NCI-H1048 (cell line): ENCODE data around the gene MROH9.

Experiments
- DNase-seq: peaks from one replicate; lab custom pipeline; 2025; lab: John Stamatoyannopoulos, UW

Gene MROH9

DNA sequence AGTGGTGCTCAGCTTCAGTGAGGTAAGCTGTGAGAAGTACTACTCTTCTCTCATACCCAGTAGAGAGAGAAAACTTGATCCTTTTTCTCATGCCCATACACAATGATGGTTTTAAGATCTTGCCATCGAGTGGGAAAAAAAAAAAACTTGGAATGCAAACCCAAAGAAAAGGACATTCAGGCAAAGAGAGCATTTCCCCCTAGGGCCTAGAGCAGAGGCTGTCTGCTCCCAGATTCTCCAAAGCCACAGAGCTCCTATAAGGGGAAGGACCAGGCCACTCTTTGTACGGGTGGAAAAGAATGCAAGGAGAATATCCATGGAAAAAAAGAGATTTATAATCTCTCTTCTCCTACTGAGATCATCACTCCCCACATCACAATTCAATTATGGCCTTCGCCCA, 34.9 kb downstream of the MROH9 start:
- no peak for DNase-seq

DNA sequence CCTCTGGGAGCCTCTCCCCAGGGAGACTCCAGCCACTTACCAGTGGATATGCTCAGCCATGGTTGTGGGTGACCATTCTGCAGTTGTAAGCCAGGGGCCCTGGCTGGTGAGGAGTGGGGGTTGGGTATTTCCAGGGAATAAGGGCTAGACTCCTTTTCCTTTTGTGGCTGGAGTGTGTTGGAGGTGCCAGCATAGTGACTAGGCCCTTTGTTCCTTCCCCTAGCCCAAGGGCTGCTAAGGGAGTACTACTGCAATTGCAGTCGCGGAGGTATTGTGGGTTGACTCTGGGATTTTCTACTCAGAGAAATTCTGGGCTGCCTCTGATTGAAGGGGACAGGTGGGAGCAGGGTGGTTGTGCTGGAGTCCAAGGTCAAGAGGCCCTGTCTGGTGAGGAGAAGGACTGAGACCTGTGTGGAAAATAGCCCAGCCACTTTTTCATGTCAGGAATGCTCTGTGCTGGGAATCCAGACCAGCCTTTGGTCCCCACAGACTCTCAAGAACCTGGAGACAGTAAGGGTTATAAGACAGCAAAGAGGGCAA, 43.1 kb downstream of the MROH9 start:
- no peak for DNase-seq

DNA sequence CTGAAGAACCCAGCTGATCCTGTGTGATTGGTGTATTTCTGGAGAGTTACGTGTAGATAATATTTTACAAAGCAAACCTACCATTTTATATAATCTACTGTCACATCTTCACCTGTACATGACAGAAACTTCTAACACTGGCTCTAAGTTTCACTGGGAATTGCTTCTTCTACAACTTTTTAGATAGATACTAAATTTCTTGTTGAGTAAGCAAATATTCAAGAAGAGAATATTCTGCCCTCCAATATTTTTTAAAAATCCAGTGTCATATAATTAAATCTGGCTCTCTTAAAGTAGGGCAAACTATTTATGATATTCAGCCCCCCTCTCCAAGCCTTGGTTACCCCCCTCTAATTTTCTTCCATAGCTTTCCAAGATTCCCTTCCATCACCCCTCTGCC, 50.1 kb downstream of the MROH9 start:
- no peak for DNase-seq

DNA sequence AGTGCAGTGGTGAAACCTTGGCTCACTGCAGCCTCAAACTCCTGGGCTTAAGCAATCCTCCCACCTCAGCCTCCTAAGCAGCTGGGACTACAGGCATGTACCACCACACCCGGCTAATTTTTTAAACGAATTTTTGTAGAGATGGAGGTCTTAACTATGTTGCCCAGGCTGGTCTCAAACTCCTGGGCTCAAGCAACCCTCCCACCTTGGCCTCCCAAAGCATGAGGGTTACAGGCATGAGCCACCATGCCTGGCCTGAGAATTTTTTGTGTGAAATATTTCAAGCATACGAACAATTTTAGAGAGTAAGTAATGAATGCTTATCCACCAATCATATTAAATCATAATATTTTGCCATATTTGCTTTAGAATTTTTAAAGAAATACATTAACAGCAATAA, 51.6 kb downstream of the MROH9 start:
- DNase-seq, result no peak

DNA sequence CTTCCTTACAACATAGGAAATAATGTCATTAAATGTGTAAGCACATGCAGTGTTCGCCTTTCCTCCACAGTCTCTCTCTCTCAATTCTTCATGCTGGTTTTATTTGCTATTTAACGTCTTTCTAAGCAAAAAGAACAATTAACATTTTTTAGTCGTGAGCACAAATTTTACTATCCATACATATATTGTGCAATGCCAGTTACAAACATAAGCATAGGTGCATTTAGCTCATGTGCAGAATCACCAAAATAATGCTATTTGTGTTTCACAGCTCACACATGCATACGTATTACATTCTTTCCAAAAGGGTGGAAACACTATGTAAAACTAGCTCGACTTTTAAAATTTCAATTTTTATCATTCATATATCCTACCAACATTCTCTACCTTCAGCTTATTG, 52.1 kb downstream of the MROH9 start:
- no peak for DNase-seq

DNA sequence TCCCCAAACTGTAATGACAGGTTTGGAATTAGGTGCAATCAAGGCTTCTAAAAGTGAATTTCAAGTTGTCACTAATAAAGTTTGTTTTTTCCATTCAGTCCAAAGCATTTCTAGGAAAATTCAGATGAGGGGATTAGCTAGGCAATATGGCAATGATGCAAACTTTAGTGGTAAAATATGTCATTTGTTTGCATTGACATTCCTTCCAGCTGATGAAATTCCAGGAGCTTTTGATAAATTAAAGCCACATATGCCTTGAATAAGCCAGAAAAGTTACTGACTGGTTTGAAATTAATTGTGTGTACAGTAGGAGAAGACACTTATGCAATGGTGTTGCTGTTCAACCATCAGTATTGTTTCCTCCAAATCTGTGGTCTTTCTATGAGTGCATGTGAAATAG, 57.8 kb downstream of the MROH9 start:
- DNase-seq, result no peak

DNA sequence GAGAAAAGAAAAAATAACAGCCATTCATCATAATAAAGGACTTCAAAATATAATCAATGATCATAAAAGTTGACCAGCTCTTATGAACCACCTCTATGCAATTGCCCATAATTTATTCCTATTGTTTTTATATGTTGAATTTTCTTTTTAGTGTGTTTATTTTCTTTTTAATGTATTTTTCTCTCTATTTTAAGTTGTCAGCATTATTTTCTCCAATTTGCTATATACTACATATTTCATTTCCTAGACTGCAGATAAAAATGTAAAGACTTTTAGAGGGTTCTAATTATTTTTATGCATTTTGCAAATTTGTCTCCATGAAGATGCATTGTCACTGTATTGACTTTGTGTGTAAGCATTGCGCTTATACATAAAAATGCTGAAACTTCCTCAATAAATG, 58.4 kb downstream of the MROH9 start:
- DNase-seq, result no peak

DNA sequence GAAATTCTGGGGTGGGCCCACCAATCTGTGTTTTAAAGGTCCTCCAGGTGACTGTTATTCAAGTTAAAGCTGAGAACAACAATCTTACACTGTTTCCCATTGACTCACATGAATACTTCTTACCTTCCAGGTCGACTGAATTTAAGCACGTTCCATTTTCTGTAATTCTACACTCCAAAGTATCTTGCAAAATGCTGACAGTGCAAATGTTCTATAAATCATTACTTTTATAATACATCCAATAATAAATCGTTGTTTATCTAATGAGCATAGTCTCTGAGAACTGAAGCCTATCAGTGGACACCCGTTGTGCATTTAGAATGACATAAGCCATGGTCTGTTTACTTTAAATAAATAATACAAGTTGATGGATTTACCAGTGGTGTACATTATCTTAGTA, 79.5 kb downstream of the MROH9 start:
- DNase-seq, result no peak

DNA sequence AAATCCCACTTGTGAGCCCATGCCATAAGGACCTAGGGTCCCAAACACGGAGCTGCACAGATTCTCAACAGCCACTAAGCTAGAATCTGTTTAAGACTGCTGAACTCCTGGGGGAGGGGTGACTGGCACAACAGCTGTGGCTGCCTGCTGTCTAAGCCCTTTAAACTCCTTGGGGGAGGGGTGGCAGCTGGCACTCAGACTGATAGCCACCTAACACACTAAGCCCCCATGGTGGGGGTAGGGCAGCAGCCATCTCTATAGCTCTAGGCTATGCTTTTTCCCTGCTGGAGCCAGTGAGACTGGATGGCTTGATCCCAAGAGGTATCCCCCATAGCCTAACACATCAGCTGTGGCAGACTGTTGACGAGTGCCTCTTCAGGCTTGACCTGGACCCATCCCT, 82.1 kb downstream of the MROH9 start:
- no peak for DNase-seq

DNA sequence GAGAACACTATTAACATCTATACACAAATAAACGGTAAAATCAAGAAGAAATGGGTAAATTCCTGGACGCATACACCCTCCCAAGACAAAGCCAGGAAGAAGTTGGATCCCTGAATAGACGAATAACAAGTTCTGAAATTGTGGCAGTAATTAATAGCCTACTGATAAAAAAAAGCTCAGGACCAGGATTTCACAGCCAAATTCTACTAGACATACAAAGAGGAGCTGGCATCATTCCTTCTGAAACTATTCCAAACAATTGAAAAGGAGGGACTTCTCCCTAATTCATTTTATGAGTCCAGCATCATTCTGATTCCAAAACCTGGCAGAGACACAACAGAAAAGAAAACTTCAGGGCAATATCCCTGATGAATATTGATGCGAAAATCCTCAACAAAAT, 84.6 kb downstream of the MROH9 start:
- no peak for DNase-seq

DNA sequence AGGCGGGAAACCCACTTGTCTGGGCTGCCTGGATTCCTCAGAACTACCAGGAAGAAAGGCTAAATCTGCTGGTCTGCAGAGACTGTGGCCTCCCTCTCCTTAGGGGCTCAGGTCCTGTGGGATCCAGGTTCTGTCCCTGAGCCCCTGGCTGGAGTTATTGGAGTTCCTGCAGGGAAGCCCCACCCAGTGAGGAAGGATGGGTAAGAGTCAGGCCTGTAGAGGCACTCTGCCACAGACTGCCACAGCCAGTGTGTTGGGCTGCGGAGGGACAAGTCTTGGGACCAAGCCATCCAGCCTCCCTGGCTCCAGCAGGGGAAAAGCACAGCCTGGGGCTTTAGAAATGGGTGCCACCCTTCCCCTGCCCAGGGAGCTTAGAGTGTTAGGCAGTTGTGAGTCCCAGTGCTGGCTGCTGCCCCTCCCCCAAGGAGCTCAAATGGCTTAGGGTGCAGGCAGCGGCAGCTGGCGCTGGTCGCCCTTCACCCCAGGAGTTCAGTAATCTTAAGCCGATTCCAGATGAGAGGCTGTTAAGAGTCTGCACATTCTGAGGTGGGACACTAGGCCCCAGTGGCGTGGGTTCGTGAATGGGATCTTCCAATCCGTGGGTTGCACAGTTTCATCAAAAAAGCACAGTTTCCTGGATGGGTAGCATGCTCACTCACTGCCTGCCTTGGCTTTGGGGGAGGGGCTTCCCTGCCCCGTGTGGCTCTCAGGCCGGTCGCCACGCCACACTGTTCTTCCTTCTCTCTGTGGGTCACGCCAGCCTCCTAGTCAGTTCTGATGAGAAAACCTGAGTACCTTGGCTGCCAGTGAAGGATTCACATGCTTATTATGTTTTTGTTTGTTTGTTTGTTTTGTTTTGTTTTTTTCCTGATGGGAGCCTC, 97.7 kb downstream of the MROH9 start:
- DNase-seq, result no peak

DNA sequence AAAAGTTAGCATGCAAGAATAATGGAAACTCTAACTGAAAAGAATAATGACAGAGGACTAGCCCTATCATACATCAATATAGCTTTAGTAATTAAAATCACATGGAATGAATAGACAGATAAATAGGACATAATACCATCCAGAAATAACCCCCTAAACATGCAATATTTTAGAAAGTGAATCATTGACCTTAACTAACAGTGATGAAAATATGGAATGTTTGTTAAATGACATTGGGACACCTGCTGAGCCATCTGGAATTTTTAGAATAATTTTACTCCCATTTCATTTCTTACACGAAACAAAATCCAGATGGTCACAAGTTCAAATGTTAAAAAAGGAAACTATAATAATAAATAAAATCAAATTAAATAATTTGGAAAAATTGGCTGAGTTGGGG, 102.3 kb downstream of the MROH9 start:
- no peak for DNase-seq

DNA sequence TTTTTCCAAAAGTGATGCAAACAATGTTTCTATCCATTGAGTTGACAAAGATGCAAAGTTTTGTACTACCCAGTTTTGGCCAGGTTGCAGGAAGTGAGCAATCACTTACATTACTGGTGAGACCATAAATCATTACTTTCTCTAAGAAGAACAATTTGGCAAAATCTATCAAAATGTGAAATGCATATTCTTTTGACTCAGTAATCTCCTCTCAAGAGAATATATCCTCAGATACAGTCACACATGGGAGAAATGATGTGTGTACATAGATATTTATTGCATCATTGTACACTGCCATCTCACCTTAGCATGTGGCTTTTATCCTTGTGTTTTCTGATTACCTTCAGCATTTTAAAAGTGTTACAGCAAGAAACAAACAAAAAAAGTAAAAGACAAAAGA, 103.0 kb downstream of the MROH9 start:
- no peak for DNase-seq

DNA sequence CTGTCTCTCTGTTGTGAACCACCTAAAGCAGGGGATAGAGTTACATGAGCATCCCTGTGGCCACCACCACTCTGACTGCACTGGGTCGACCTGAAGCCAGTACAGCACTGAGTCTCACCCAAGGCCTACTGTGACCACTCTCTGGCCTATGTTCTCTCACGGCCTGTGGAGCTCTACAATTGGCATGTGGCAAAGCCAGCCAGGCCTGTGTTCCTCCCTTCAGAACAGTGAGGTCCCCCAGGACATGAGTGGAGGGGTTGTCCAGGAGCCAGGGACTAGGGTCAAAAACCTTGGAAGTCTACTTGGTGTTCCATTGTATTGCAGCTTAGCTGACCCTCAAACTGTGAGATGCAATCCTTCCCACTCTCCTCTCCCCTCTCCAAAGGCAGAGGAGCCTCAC, 112.7 kb downstream of the MROH9 start:
- DNase-seq, result no peak

DNA sequence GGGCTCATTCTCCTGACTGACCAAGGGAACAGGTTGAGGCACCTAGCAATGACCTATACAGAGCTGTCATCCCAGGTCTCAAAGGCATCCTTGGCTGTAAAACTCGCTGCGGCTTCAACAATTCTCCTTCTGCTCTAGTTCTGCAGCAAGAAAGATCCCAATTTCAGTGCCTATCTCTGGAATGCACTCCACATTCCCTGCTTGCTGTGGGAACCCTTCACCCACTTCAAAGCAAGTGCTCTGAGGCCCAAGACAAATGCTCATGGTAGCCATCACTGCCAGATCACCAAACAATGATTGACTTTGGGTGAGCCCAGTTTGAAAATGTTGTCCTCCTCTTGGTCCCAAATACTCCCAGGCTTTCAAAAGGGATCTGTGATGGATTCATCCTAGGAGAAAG, 117.6 kb downstream of the MROH9 start:
- DNase-seq, result no peak

DNA sequence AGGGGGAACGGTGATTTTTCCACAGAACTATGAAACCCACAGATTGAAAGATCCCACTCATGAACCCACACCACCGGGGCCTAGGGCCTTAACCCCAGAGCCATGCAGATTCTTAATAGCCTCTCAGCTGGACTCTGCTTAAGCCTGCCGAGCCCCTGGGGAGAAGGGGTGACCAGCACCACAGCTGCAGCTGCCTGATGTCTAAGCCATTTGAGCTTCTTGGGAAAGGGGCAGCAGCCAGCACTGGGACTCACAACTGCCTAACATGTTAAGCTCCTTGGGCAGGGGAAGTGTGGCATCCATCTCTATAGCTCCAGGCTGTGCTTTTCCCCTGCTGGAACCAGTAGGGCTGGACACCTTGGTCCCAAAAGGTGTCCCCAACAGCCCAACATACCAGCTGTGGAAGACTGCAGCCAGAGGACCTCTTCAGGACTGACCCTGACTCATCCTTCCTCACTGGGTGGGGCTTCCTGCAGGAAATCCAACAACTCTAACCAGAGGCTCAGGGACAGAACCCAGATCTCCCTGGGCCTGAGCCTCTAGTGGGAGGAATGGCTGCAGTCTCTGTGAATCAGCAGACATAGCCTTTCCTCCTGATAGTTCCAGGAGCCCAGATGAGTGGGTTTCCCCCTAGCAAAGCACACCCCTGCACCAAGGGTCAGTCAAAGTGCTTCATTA, 120.8 kb downstream of the MROH9 start:
- DNase-seq, result no peak

DNA sequence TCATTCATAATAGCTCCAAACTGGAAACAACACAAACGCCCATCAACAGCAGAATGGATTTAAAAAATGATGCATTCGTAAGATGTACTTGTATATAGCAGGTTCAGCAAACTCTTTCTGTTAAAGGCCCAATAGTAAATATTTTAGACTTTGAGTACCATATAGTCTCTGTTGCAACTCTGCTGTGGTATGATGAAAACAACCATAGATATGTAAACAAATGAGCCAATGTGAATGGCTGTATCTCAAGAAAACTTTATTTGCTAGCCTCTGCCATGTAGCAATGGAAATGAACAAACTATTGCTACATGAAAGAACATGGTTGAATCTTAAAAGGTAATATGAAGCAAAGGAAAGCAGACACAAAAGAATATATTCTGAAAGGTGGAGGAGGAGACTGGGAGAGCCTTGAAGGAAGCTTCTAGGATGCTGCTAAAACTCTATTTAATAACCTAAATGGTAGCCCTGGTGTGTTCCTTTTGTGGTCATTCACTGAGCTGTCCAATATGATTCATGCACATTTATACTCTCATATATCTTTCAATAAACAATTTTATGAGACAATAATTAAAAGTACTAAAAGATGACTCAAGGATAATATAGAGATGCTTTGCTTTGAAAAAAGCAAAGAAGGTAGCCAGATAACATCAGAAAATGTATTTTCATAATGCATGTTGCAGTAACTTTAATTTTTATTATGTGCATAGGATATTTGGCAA, 126.2 kb downstream of the MROH9 start:
- DNase-seq, result no peak

DNA sequence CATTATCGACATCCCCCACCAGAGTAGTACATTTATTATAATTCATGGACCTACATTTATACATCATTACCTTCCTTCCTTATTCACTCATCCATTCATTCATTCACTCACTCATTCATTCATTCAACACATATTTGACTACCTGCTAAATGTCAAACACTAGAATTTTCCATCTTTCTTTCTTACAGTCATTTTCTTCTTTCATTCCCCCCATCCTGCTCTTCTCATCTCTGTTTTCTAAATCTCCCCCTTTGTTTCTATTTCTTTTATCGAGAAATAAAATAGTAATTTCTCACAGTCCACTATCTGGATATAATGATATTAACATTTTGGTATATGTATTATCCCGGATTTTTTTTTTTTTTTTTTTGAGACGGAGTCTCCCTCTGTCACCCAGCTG, 127.6 kb downstream of the MROH9 start:
- no peak for DNase-seq

DNA sequence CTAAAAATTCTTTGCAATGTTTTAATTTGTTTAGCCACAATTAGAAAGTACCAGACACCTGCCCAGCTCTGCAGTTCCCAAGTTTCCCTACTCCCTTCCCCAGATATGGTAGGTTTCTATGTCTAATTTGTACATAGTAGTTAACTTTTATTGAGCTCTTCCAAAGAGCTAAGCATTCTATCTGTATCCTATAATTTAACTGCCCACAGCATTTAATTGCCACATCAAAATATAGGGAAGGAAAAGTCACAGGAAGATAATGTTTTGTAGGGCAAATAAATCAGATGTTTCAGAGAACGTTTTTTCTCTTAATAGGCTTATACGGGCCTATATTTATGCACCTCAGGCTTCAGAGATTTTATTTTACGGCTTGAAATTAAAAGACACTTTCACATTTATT, 139.7 kb downstream of the MROH9 start:
- no peak for DNase-seq

DNA sequence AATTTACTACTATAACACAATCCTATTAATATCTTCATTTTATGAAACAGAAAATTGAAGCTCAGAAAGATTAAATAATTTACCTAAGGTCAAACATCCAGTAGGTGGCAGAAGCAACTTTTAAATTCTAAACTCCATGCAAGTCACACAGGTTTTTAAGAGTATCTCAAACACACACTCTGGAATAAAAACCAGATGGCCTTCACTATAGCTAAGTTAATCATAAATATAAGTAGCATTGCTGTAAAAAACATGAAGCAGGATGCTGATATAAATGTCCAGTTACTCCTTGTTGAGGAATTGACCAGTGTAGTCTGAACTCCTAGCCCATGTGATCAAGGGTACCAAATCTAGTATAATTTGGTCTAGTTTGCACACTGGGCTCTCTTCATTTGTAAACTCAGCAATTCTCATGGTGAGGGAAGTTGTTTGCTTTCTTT, 146.0 kb downstream of the MROH9 start:
- DNase-seq, result no peak

DNA sequence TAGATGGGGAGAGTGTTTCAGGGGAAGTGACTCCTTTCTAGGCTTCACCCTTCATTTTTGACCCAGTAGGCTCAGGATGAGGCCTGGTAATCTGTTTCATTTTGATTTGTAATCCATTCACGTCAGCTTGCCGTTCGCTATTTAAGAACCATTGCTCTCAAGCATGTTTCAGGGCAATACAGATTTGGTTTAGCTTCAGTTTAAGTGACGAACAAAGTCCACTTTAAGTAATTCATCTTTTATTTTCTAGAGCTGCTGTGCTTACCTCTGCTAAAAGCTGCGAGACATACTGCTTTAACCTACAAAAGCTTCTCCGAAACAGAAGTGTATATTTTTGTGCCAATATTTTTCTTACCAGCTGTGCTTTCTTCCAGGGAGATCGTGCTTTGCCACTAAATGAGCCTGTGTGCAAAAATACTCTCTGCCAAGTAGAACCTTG, 146.4 kb downstream of the MROH9 start:
- DNase-seq, result no peak

DNA sequence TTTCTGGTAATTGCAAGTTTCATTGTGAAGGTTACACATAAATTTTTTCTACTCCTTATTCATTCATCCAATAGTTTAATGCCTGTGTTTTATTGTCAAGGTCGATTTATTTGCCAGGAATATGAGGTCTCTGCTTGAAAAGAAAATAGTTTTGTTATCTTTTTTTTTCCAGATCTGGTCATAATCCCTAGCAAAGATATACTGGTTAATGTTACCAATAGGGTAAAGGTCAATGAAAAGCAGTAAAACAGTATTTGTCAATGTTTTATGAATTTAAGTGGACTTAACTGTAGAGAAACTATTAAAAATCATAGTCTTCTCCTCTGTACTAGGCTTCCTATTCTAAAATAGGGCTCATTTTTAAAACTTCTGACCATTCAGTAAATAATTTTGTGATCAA, 147.3 kb downstream of the MROH9 start:
- DNase-seq, result no peak

DNA sequence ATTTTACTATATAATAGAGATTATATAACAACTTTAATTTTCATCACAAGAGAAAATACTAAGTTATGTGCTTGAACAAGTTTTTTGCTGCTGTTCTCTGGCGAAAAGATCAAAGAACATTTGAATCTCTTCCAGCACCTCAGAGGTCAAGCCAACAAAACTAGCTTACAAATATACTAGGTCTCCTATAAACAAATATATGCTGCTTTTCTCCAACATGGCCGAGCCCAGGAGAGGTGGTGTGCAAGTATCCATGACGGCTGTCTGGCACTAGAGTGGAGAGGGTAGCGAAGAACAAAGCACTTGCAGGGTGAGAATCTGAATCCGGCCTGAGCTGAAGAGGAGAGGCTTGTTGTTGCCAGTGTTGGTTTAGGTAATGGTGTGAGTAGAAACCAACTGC, 147.9 kb downstream of the MROH9 start:
- DNase-seq, result no peak
